Neural progenitor cell (in vitro differentiated cells): ENCODE results near the gene SELENOM. TPM values are rescaled to one million over a fixed set of nuclear protein-coding genes. Genes with fewer than 3 reads are reported as not detected.
A peak's percentile ranks its signal among the peaks of the same experiment; 100 is the strongest.

Experiments used
- DNase-seq: peaks from one replicate; pipeline ENCODE4 v3.0.0-alpha.2; 2016; ENCODE audit warnings: low spot score
- H2AFZ ChIP-seq: fragments of 200-600 bp; sonication (generic); replicated peaks from 2 replicates; pipeline ENCODE4 v1.6.1; 2016; ENCODE audit warnings: antibody characterized with exemption
- H3F3A ChIP-seq: fragments of 200-600 bp; sonication (generic); 2 replicates; pipeline ENCODE4 v1.6.1; 2016; ENCODE audit warnings: antibody characterized with exemption, low read depth
- H3K27ac ChIP-seq: fragments of 200-600 bp; sonication (generic); 2 replicates; pipeline ENCODE4 v1.5.1; 2016; ENCODE audit warnings: mild to moderate bottlenecking
- H3K27me3 ChIP-seq: fragments of 200-600 bp; sonication (generic); 2 replicates; pipeline ENCODE4 v1.6.1; 2016; ENCODE audit warnings: mild to moderate bottlenecking, moderate library complexity
- H3K36me3 ChIP-seq: fragments of 200-600 bp; sonication (generic); 2 replicates; pipeline ENCODE4 v1.5.1; 2016
- H3K4me1 ChIP-seq: fragments of 200-600 bp; sonication (generic); 2 replicates; pipeline ENCODE4 v1.6.1; 2016; ENCODE audit warnings: mixed run types
- H3K4me2 ChIP-seq: fragments of 200-600 bp; sonication (generic); 2 replicates; pipeline ENCODE4 v1.6.1; 2016
- H3K4me3 ChIP-seq: fragments of 200-600 bp; sonication (generic); 2 replicates; pipeline ENCODE4 v1.5.1; 2016
- H3K79me2 ChIP-seq: fragments of 200-600 bp; sonication (generic); 2 replicates; pipeline ENCODE4 v1.6.1; 2016; ENCODE audit warnings: low read depth
- H3K9ac ChIP-seq: fragments of 200-600 bp; sonication (generic); 2 replicates; pipeline ENCODE4 v1.6.1; 2016
- H3K9me3 ChIP-seq: fragments of 200-600 bp; sonication (generic); 2 replicates; pipeline ENCODE4 v1.5.1; 2016; ENCODE audit warnings: low read depth
- H4K20me1 ChIP-seq: fragments of 200-600 bp; sonication (generic); 2 replicates; pipeline ENCODE4 v1.6.1; 2016; ENCODE audit warnings: low read depth
- H3K27ac Mint-ChIP-seq: 3 replicates; pipeline ENCODE4 v1.8.0; 2021; ENCODE audit warnings: mixed read lengths
- H3K27me3 Mint-ChIP-seq: 2 replicates; pipeline ENCODE4 v1.8.0; 2022; ENCODE audit warnings: low read depth, mild to moderate bottlenecking, inconsistent platforms, moderate library complexity, mixed read lengths; ENCODE audit not compliant: insufficient read depth
- H3K36me3 Mint-ChIP-seq: 3 replicates; pipeline ENCODE4 v1.8.0; 2021; ENCODE audit warnings: mixed read lengths
- H3K4me1 Mint-ChIP-seq: 3 replicates; pipeline ENCODE4 v1.8.0; 2021; ENCODE audit warnings: mixed read lengths
- H3K4me3 Mint-ChIP-seq: 3 replicates; pipeline ENCODE4 v1.8.0; 2021; ENCODE audit warnings: mild to moderate bottlenecking, moderate library complexity, mixed read lengths
- H3K9me3 Mint-ChIP-seq: 3 replicates; pipeline ENCODE4 v1.8.0; 2020; ENCODE audit warnings: mixed read lengths
- EZH2 ChIP-seq: fragments of 200-600 bp; sonication (generic); IDR thresholded peaks from 2 replicates; pipeline ENCODE4 v1.6.1; 2017; ENCODE audit warnings: antibody characterized with exemption, mild to moderate bottlenecking, moderate library complexity
- EZH2phosphoT487 ChIP-seq: fragments of 200-600 bp; sonication (generic); IDR thresholded peaks from 2 replicates; pipeline ENCODE4 v1.6.1; 2017; ENCODE audit warnings: antibody characterized with exemption
- total RNA-seq: library from RNA; depleted of rRNA; stranded (reverse); fragments of >200 nt; gene quantifications from 2 replicates; pipeline ENCODE4 v1.2.3, GENCODE V29; 2015; ENCODE audit warnings: low replicate concordance
- TF ChIP-seq, protein P1 (sequence below): fragments of 200-600 bp; sonication (generic); IDR thresholded peaks from 2 replicates; pipeline ENCODE4 v1.5.1; 2017; ENCODE audit warnings: antibody characterized with exemption, mild to moderate bottlenecking

Gene SELENOM
- total RNA-seq, 1 donor from 2014 or later, result 7.4 TPM

DNA sequence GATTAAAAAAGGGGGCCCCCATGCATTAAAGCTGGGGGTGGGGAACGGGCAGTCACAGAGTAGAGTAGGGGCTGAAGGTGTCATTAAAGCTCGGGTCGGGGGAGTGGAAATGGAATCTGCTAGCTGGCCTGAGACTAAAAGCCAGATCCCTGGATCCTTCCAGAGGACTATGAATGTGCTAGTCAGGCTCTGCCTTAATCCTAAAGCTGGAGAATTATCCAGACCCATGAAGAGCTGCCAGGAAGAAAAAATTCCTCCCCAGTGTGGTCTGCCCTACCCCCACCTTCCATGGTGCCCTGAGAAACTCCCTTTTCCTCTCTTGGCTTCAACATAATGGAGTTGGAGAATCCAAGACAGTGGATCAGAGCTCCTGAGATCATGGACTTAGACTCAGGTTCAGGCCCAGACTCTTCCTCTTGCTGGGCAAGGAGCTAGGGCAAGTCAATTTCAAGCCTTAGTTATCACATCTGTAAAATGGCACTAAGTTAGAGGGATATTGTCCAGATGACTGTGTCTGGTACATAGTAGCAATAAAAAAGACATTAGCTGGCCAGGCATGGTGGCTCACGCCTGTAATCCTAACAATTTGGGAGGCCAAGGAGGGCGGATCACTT is 50.3 kb downstream of the SELENOM start:
- no peak overlapping the region for H3K27ac ChIP-seq
- no peak overlapping the region for H3K9ac ChIP-seq
- H3K36me3 ChIP-seq, result no peaks in the 10 kb centered on the region
- peaks cover 6% of the 10 kb centered on the region for H3F3A ChIP-seq
- H3K4me1 ChIP-seq, result peaks cover 9% of the 10 kb centered on the region
- H3K4me2 ChIP-seq, result no peak overlapping the region
- H3K9me3 ChIP-seq, result no peaks in the 10 kb centered on the region
- Mint-ChIP-seq H3K27ac (no peak overlapping the region), H3K36me3 (no peaks in the 10 kb centered on the region), H3K27me3 (no peaks in the 10 kb centered on the region), H3K9me3 (no peaks in the 10 kb centered on the region), H3K4me3 (no peak overlapping the region), H3K4me1 (peaks cover 12% of the 10 kb centered on the region)
- H3K27me3 ChIP-seq, result no peaks in the 10 kb centered on the region
- no peak overlapping the region for H3K4me3 ChIP-seq
- DNase-seq, result no peak
- no peaks in the 10 kb centered on the region for H3K79me2 ChIP-seq
- no peaks in the 10 kb centered on the region for H4K20me1 ChIP-seq
- H2AFZ ChIP-seq, result peak overlapping the region; percentile 60
- TF ChIP-seq EZH2phosphoT487 (no peak), EZH2 (no peak)
- TF ChIP-seq, protein P1, sequence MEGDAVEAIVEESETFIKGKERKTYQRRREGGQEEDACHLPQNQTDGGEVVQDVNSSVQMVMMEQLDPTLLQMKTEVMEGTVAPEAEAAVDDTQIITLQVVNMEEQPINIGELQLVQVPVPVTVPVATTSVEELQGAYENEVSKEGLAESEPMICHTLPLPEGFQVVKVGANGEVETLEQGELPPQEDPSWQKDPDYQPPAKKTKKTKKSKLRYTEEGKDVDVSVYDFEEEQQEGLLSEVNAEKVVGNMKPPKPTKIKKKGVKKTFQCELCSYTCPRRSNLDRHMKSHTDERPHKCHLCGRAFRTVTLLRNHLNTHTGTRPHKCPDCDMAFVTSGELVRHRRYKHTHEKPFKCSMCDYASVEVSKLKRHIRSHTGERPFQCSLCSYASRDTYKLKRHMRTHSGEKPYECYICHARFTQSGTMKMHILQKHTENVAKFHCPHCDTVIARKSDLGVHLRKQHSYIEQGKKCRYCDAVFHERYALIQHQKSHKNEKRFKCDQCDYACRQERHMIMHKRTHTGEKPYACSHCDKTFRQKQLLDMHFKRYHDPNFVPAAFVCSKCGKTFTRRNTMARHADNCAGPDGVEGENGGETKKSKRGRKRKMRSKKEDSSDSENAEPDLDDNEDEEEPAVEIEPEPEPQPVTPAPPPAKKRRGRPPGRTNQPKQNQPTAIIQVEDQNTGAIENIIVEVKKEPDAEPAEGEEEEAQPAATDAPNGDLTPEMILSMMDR, result no peak

DNA sequence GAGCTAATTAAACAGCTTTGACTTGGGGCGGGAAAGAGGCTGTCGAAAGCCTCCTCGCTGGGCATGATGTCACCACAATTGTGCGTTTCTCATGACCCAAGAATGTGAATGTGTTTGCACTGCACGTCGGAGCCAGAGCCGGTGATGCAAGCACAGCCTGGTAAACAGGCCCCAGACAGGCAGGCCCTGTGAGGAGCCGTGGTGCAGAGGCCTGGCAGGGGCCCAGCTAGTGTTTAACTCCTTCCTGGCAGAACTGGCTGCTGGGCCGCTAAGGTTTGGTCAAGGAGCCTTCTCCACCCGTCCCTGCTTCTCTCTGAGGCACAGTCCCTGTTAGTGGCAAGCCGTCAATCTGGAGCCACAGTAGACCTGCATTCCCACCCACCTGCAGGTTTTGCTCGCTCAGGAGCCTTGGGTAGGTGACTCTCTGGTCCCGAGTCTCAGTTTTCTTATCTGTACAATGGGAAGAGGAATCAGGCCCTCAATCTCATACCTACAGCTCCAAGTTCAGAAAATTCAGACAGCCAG is 51.7 kb downstream of the SELENOM start:
- no peaks in the 10 kb centered on the region for H4K20me1 ChIP-seq
- TF ChIP-seq, protein P1, result no peak
- no peak for TF ChIP-seq EZH2
- TF ChIP-seq EZH2phosphoT487, result no peak
- Mint-ChIP-seq H3K4me1 (peaks cover 12% of the 10 kb centered on the region), H3K4me3 (no peak overlapping the region), H3K27me3 (no peaks in the 10 kb centered on the region), H3K36me3 (no peaks in the 10 kb centered on the region), H3K9me3 (no peaks in the 10 kb centered on the region), H3K27ac (no peak overlapping the region)
- H3K36me3 ChIP-seq, result no peaks in the 10 kb centered on the region
- no peak overlapping the region for H3K27ac ChIP-seq
- DNase-seq, result peak; percentile 60
- H3K79me2 ChIP-seq, result no peaks in the 10 kb centered on the region
- no peak overlapping the region for H3K9ac ChIP-seq
- no peak overlapping the region for H3K4me2 ChIP-seq
- peaks cover 6% of the 10 kb centered on the region for H3F3A ChIP-seq
- H2AFZ ChIP-seq, result peak overlapping the region; percentile 44
- H3K27me3 ChIP-seq, result no peaks in the 10 kb centered on the region
- no peak overlapping the region for H3K4me3 ChIP-seq
- peaks cover 9% of the 10 kb centered on the region for H3K4me1 ChIP-seq
- H3K9me3 ChIP-seq, result no peaks in the 10 kb centered on the region

DNA sequence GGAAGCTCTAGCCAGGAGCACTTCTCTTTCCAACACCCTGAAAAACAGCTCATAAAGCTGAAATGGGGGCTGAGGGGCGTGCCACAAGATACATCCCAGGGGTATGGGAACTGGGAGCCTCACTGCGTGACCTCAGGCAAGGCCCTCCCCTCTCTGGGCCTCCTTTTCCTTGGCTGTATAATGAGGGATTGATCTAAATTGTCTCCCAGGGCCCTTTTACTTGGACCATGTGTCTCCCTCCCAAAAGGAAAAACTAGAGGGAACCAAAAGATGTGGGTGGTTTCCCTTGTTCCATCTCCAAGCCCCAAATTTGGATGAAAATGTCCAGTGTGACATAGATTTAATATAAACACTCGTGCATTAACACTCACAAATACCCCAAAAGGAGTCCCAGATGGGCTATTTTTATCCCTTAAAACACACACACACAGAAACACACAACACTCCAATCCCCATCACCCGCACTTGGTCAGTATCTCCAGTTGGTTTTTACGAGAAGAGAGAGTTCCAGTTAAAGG is 52.2 kb downstream of the SELENOM start:
- H3K36me3 ChIP-seq, result no peaks in the 10 kb centered on the region
- no peak overlapping the region for H3K27ac ChIP-seq
- no peak overlapping the region for H3K4me3 ChIP-seq
- Mint-ChIP-seq H3K4me3 (no peak overlapping the region), H3K4me1 (peaks cover 12% of the 10 kb centered on the region), H3K36me3 (no peaks in the 10 kb centered on the region), H3K27ac (no peak overlapping the region), H3K27me3 (peaks cover under 1% of the 10 kb centered on the region), H3K9me3 (no peaks in the 10 kb centered on the region)
- H3K4me2 ChIP-seq, result no peak overlapping the region
- DNase-seq, result no peak
- peaks cover 9% of the 10 kb centered on the region for H3K4me1 ChIP-seq
- H3K27me3 ChIP-seq, result no peaks in the 10 kb centered on the region
- TF ChIP-seq EZH2 (no peak), EZH2phosphoT487 (no peak)
- TF ChIP-seq, protein P1, result no peak
- H3K9me3 ChIP-seq, result no peaks in the 10 kb centered on the region
- peaks cover 6% of the 10 kb centered on the region for H3F3A ChIP-seq
- H2AFZ ChIP-seq, result peak overlapping the region; percentile 44
- no peaks in the 10 kb centered on the region for H3K79me2 ChIP-seq
- H4K20me1 ChIP-seq, result no peaks in the 10 kb centered on the region
- H3K9ac ChIP-seq, result no peak overlapping the region

Other genes with a start within 250 kb of the SELENOM start
- 29.8 and 35.0 TPM in 2 replicates for gene MORC2, start 138.8 kb downstream of the SELENOM start, total RNA-seq
- 130 and 136 TPM in 2 replicates for gene TUG1, start 138.3 kb downstream of the SELENOM start, total RNA-seq
- gene SMTN, start 26.2 kb downstream of the SELENOM start, total RNA-seq, result 14.1 and 24.0 TPM in 2 replicates
- gene INPP5J, start 15.4 kb upstream of the SELENOM start, total RNA-seq, result 1.5 and 3.7 TPM in 2 replicates
- gene PLA2G3, start 32.9 kb upstream of the SELENOM start, total RNA-seq, result 0.41 and 3.6 TPM in 2 replicates
- gene RNF185, start 52.6 kb upstream of the SELENOM start, total RNA-seq, result 23.2 and 31.1 TPM in 2 replicates
- gene LIMK2, start 104.7 kb upstream of the SELENOM start, total RNA-seq, result 28.1 and 45.8 TPM in 2 replicates
- gene PIK3IP1, start 184.9 kb upstream of the SELENOM start, total RNA-seq, result 4.5 and 4.7 TPM in 2 replicates
- 28.6 and 55.3 TPM in 2 replicates for gene PATZ1, start 238.8 kb upstream of the SELENOM start, total RNA-seq